NT2/D1 (cell line): ENCODE data around the gene PLA2R1.
"Not testable (repeated sequence)": the region's sequence is repeated elsewhere in the genome, so short reads cannot be mapped to it uniquely, and the experiment has no call there.

ENCODE experiments used
- DNase-seq: peaks from one replicate; pipeline ENCODE4 v3.0.0-alpha.2; 2011; ENCODE audit warnings: low read depth, low spot score
- H3K27me3 ChIP-seq: 2 replicates; pipeline ENCODE4 v1.6.0; 2011; ENCODE audit warnings: mild to moderate bottlenecking; ENCODE audit not compliant: insufficient read length, insufficient read depth
- H3K36me3 ChIP-seq: 2 replicates; pipeline ENCODE4 v1.6.1; 2011; ENCODE audit warnings: mild to moderate bottlenecking, low read length, mixed read lengths; ENCODE audit not compliant: insufficient read depth, insufficient read length
- H3K4me1 ChIP-seq: 2 replicates; pipeline ENCODE4 v1.5.1; 2011; ENCODE audit not compliant: insufficient read depth, insufficient read length
- H3K4me3 ChIP-seq: 2 replicates; pipeline ENCODE4 v1.5.1; 2011; ENCODE audit warnings: low read depth; ENCODE audit not compliant: insufficient read length
- H3K9ac ChIP-seq: 2 replicates; pipeline ENCODE4 v1.6.0; 2011; ENCODE audit warnings: low read depth; ENCODE audit not compliant: insufficient read length
- H3K9me3 ChIP-seq: 2 replicates; pipeline ENCODE4 v1.5.1; 2011; ENCODE audit warnings: mild to moderate bottlenecking, low read length; ENCODE audit not compliant: insufficient read depth
- SUZ12 ChIP-seq: IDR thresholded peaks from 2 replicates; pipeline ENCODE4 v1.6.1; 2011; ENCODE audit not compliant: insufficient read length, insufficient read depth; ENCODE audit errors: extremely low read depth
- YY1 ChIP-seq: IDR thresholded peaks from 2 replicates; pipeline ENCODE4 v1.6.1; 2011; ENCODE audit not compliant: insufficient read length, insufficient read depth
- ZNF274 ChIP-seq: IDR thresholded peaks from 2 replicates; pipeline ENCODE4 v1.6.1; 2011; ENCODE audit warnings: mild to moderate bottlenecking, low read depth, low read length

PLA2R1 gene

GRCh38 chr2:159976527-159977160, 85.8 kb downstream of the PLA2R1 start:
- Histone ChIP-seq H3K27me3 (no peaks in the 10 kb centered on the region), H3K36me3 (no peaks in the 10 kb centered on the region), H3K4me1 (no peaks in the 10 kb centered on the region), H3K4me3 (no peak overlapping the region), H3K9ac (no peak overlapping the region), H3K9me3 (no peaks in the 10 kb centered on the region)
- TF ChIP-seq YY1 = no peak
- no peak for TF ChIP-seq ZNF274
- TF ChIP-seq SUZ12 = no peak
- no peak for DNase-seq

GRCh38 chr2:159973325-159973724, 89.1 kb downstream of the PLA2R1 start:
- no peak overlapping the region for H3K4me3 ChIP-seq
- no peaks in the 10 kb centered on the region for H3K27me3 ChIP-seq
- no peaks in the 10 kb centered on the region for H3K4me1 ChIP-seq
- no peaks in the 10 kb centered on the region for H3K9me3 ChIP-seq
- no peak for TF ChIP-seq ZNF274
- no peak for TF ChIP-seq SUZ12
- no peak for TF ChIP-seq YY1
- H3K9ac ChIP-seq = no peak overlapping the region
- no peak for DNase-seq
- H3K36me3 ChIP-seq = no peaks in the 10 kb centered on the region

- H3K9ac ChIP-seq = no peak overlapping the region
- no peaks in the 10 kb centered on the region for H3K4me1 ChIP-seq
- H3K9me3 ChIP-seq = no peaks in the 10 kb centered on the region
- H3K4me3 ChIP-seq = no peak overlapping the region
- H3K27me3 ChIP-seq = no peaks in the 10 kb centered on the region
- no peak for DNase-seq
- no peak for TF ChIP-seq YY1
- no peaks in the 10 kb centered on the region for H3K36me3 ChIP-seq
Measured at GRCh38 chr2:159971365-159972152, 90.9 kb downstream of the PLA2R1 start.

GRCh38 chr2:159970548-159970947, 91.9 kb downstream of the PLA2R1 start:
- H3K9me3 ChIP-seq, H3K9ac ChIP-seq, H3K4me3 ChIP-seq, H3K4me1 ChIP-seq, DNase-seq, H3K36me3 ChIP-seq, H3K27me3 ChIP-seq: not testable (repeated sequence)

- no peak for TF ChIP-seq SUZ12
- Histone ChIP-seq H3K4me3 (no peak overlapping the region), H3K27me3 (no peaks in the 10 kb centered on the region), H3K9me3 (no peaks in the 10 kb centered on the region), H3K4me1 (no peaks in the 10 kb centered on the region), H3K36me3 (no peaks in the 10 kb centered on the region), H3K9ac (no peak overlapping the region)
- DNase-seq = peak; percentile 59
Measured at GRCh38 chr2:159968279-159968900, 94.0 kb downstream of the PLA2R1 start.

GRCh38 chr2:159963700-159964099, 98.7 kb downstream of the PLA2R1 start:
- TF ChIP-seq ZNF274 (no peak), SUZ12 (no peak), YY1 (no peak)
- Histone ChIP-seq H3K27me3 (no peaks in the 10 kb centered on the region), H3K36me3 (no peaks in the 10 kb centered on the region), H3K9ac (no peak overlapping the region), H3K4me1 (no peaks in the 10 kb centered on the region), H3K4me3 (no peak overlapping the region), H3K9me3 (no peaks in the 10 kb centered on the region)
- no peak for DNase-seq

GRCh38 chr2:159962513-159962912, 99.9 kb downstream of the PLA2R1 start:
- H3K4me3 ChIP-seq, H3K4me1 ChIP-seq, H3K36me3 ChIP-seq, DNase-seq, H3K9me3 ChIP-seq, H3K27me3 ChIP-seq, H3K9ac ChIP-seq: not testable (repeated sequence)
